Adrenal gland (tissue), 12 donors: ENCODE measurements around the gene MGST3. TPM values are rescaled to one million over a fixed set of nuclear protein-coding genes. Genes with fewer than 3 reads are reported as not detected.

Experiments
- DNase-seq, 7 donors: peaks; one replicate each; pipeline ENCODE4 v3.0.0-alpha.2; 2019 to 2020
- H3K27ac ChIP-seq, 5 donors: fragments of 200-600 bp; sonication (generic) in 4 of 5; 1 replicate in 3 of 5; 2 replicates in 2 of 5; pipeline versions ENCODE4 v1.5.1 to v1.8.0; 2016 to 2020; ENCODE audit warnings: mild to moderate bottlenecking in 1 of 5
- H3K27me3 ChIP-seq: fragments of 200-600 bp; 2 replicates; pipeline ENCODE4 v1.8.0; 2021
- H3K36me3 ChIP-seq, 2 donors: fragments of 200-600 bp; replicated peaks in 1 of 2; 1 replicate in 1 of 2; 2 replicates in 1 of 2; pipeline versions ENCODE4 v1.5.1 to v1.8.0; 2018 to 2022
- H3K4me1 ChIP-seq, 2 donors: fragments of 200-600 bp; replicated peaks in 1 of 2; 1 replicate in 1 of 2; 2 replicates in 1 of 2; pipeline versions ENCODE4 v1.5.1 to v1.8.0; 2018 to 2021
- H3K4me3 ChIP-seq, 4 donors: fragments of 200-600 bp; sonication (generic) in 3 of 4; one replicate each; pipeline ENCODE4 v1.5.1; 2016 to 2018
- H3K9me3 ChIP-seq, 3 donors: fragments of 200-600 bp; sonication (generic) in 1 of 3; replicated peaks in 1 of 3; 1 replicate in 2 of 3; 2 replicates in 1 of 3; pipeline versions ENCODE4 v1.5.1 to v1.8.0; 2016 to 2021
- CTCF ChIP-seq, 6 experiments: fragments of 450-650 bp in 4 of 6; fragments of 200-600 bp in 2 of 6; sonication (generic) in 1 of 6; IDR thresholded peaks; 1 replicate in 5 of 6; 2 replicates in 1 of 6; pipeline versions ENCODE4 v1.5.1 to v1.8.0; 2016 to 2021; ENCODE audit warnings: antibody characterized with exemption in 6 of 6, mild to moderate bottlenecking in 2 of 6, moderate library complexity in 1 of 6
- POLR2A ChIP-seq, 2 donors: fragments of 450-650 bp; IDR thresholded peaks; one replicate each; pipeline ENCODE4 v1.6.1; 2017; ENCODE audit warnings: antibody characterized with exemption in 2 of 2, mild to moderate bottlenecking in 2 of 2, moderate library complexity in 1 of 2
- WGBS, 4 donors: extraction: QIAGEN DNeasy Blood & Tissue Kit in 2 of 4; methylation state at CpG; one replicate each; pipeline versions ENCODE4 v1.1.5 to v1.1.7; 2013 to 2017; 5-methylcytosine and 5-hydroxymethylcytosine counted together
- intact Hi-C, 2 donors: fragments of 100-400 bp; cut with DNase I; formaldehyde crosslinking; loops; one replicate each; pipeline versions ENCODE4 v1.14.1 to v1.15.0; 2022 to 2023
- polyA plus RNA-seq, 3 donors: library from polyadenylated mRNA; stranded (reverse); fragments of 200-250 nt in 2 of 3; fragments of 350-450 nt in 1 of 3; fragmentation: Illumina TruSeq in 1 of 3; extraction: RNeasy Lipid Tissue Mini Kit (QIAGEN cat#74804) in 1 of 3; gene quantifications; one replicate each; pipeline ENCODE4 v1.2.3, GENCODE V29; 2013 to 2014
- total RNA-seq, 9 donors: library from RNA; depleted of rRNA in 4 of 9; stranded (reverse); fragments of >200 nt in 4 of 9; fragments of 120-200 nt in 1 of 9; fragmentation: NEBNext Ultra II Directional in 1 of 9; extraction: Animal tissue kit (Norgen Biotek cat#: 25700) in 1 of 9; gene quantifications; one replicate each; pipeline versions ENCODE4 v1.1.0 to v1.2.4, GENCODE V29; 2013 to 2023
- donor health status: healthy with polysubstance abuse.
- donor health status: Bipolar disorder and iron deficiency.
- donor health status: DM: yes; HTN: yes; CAD: no.
- donor health status: DM: no; HTN: no; CAD: no.
- donor health status: DM: no; HTN: no; CAD: no.
- donor health status: DM: yes; HTN: yes; CAD: no.

The MGST3 gene
- total and polyA plus RNA-seq, 12 donors: 193 to 441 (median 288) TPM

GRCh38 chr1:165695031-165695430 lies 64.0 kb downstream of the MGST3 start:
- Histone ChIP-seq H3K36me3 (no peaks in the 10 kb centered on the region), H3K27ac (peak overlapping the region in 1 of 5 donors; percentile 98), H3K4me3 (no peak overlapping the region), H3K4me1 (peaks cover 18 to 34% of the 10 kb centered on the region in 2 donors), H3K9me3 (no peaks in the 10 kb centered on the region), H3K27me3 (no peaks in the 10 kb centered on the region)
- DNase-seq: no peak
- no peak for TF ChIP-seq CTCF (IDR thresholded peaks at IDR 0.05)
- intact Hi-C loops: loop anchor here in 1 of 2 donors (10.0 kb wide), 1 partner anchor 60 kb away; the partner anchor contains the start of gene MGST3
- 64 to 82% (median 75%) methylated on average over 7 of the region's 7 CpGs for WGBS, 4 donors

- H3K27ac ChIP-seq: peak overlapping the region; percentile 66 to 98 (median 93)
- WGBS, 4 donors: 0 to 4% (median 3%) methylated on average over 2 of the region's 2 CpGs
- H3K4me1 ChIP-seq: peaks cover 18 to 34% of the 10 kb centered on the region in 2 donors
- TF ChIP-seq POLR2A (IDR thresholded peaks at IDR 0.05): peak in 1 of 2 donors; percentile 59
- TF ChIP-seq CTCF (IDR thresholded peaks at IDR 0.05): no peak
- peak; percentile 45 to 72 (median 66) for DNase-seq
- peak overlapping the region in 2 of 4 donors; percentile 65 to 79 for H3K4me3 ChIP-seq
- intact Hi-C loops: loop anchor here in 1 of 2 donors (10.0 kb wide), 1 partner anchor 62 kb away; the partner anchor contains the start of gene MGST3
- H3K36me3 ChIP-seq: no peaks in the 10 kb centered on the region
- no peaks in the 10 kb centered on the region for H3K9me3 ChIP-seq
- H3K27me3 ChIP-seq: no peaks in the 10 kb centered on the region
These were observed 65.6 kb downstream of the MGST3 start for GRCh38 chr1:165696625-165697100.

- DNase-seq: no peak
- Histone ChIP-seq H3K9me3 (no peaks in the 10 kb centered on the region), H3K36me3 (no peaks in the 10 kb centered on the region), H3K4me1 (peaks cover 18 to 34% of the 10 kb centered on the region in 2 donors), H3K27ac (peak overlapping the region; percentile 88 to 98 (median 95)), H3K27me3 (no peaks in the 10 kb centered on the region), H3K4me3 (peak overlapping the region; percentile 65 to 97 (median 79))
- intact Hi-C loops: loop anchor here in 1 of 2 donors (10.0 kb wide), 1 partner anchor 63 kb away; the partner anchor contains the start of gene MGST3
- 28 to 43% (median 37%) methylated on average over 8 of the region's 8 CpGs for WGBS, 4 donors
- no peak for TF ChIP-seq POLR2A (IDR thresholded peaks at IDR 0.05)
- TF ChIP-seq CTCF (IDR thresholded peaks at IDR 0.05): no peak
These were observed 66.5 kb downstream of the MGST3 start for GRCh38 chr1:165697491-165697880.

- Histone ChIP-seq H3K4me1 (peaks cover 18 to 34% of the 10 kb centered on the region in 2 donors), H3K4me3 (peak within 1 kb of the TSS; percentile 65 to 97 (median 79)), H3K27me3 (no peaks in the 10 kb centered on the region), H3K9me3 (no peaks in the 10 kb centered on the region), H3K27ac (peak within 1 kb of the TSS; percentile 88 to 98 (median 95)), H3K36me3 (no peaks in the 10 kb centered on the region)
- intact Hi-C loops: loop anchor here in 1 of 2 donors (10.0 kb wide), 1 partner anchor 63 kb away; the partner anchor contains the start of gene MGST3
- peak; percentile 87 to 95 (median 91) for DNase-seq
- TF ChIP-seq POLR2A (IDR thresholded peaks at IDR 0.05): peak; percentile 88 to 94
- peak in 3 of 6 experiments; percentile 27 to 33 (median 31) for TF ChIP-seq CTCF (IDR thresholded peaks at IDR 0.05)
- 0 to 2% (median 0%) methylated on average over 16 to 65 of the region's 65 CpGs for WGBS, 4 donors
These were observed 67.1 kb downstream of the MGST3 start, which contains the start of gene ALDH9A1 for GRCh38 chr1:165697881-165698760. TSS of gene ALDH9A1 (minus strand) at chr1:165698562. CDS start at chr1:165698558, 4 bp downstream.
